K562 (cell line): ENCODE data around the gene CLK3. TPM values are rescaled to one million over a fixed set of nuclear protein-coding genes. Genes with fewer than 3 reads are reported as not detected.

Experiments used
- AFF1 ChIP-seq, 2 experiments: fragments of 450-650 bp; IDR thresholded peaks; 2 replicates each; pipeline ENCODE4 v1.6.1; 2018; ENCODE audit warnings: mild to moderate bottlenecking in 2 of 2, low read depth in 1 of 2; ENCODE audit not compliant: partially characterized antibody in 2 of 2
- ARID1B ChIP-seq: fragments of 450-650 bp; IDR thresholded peaks from 2 replicates; pipeline ENCODE4 v1.6.1; 2016; ENCODE audit warnings: antibody characterized with exemption, mild to moderate bottlenecking, inconsistent platforms
- BRD4 ChIP-seq: fragments of 200-600 bp; sonication (generic); IDR thresholded peaks from 2 replicates; pipeline ENCODE4 v1.6.1; 2017; ENCODE audit warnings: inconsistent platforms
- CBFB ChIP-seq: sonication (generic); formaldehyde crosslinking; IDR thresholded peaks from 2 replicates; pipeline ENCODE4 v1.4.0; 2020; ENCODE audit warnings: mild to moderate bottlenecking, missing genetic modification reagents
- DDX20 ChIP-seq: fragments of 450-650 bp; IDR thresholded peaks from 2 replicates; pipeline ENCODE4 v1.6.1; 2016; ENCODE audit warnings: missing genetic modification characterization, low read depth, mild to moderate bottlenecking, missing compliant biosample characterization, moderate library complexity
- DIDO1 ChIP-seq: fragments of 450-650 bp; IDR thresholded peaks from 2 replicates; pipeline ENCODE4 v1.6.1; 2016; ENCODE audit warnings: low read depth, missing biosample characterization, missing genetic modification characterization
- ELF1 ChIP-seq: fragments of 200-800 bp; sonication (Bioruptor generic); IDR thresholded peaks from 2 replicates; pipeline ENCODE4 v1.6.1; 2016; ENCODE audit warnings: missing genetic modification characterization, missing compliant biosample characterization
- FIP1L1 ChIP-seq: fragments of 200-400 bp; formaldehyde crosslinking; IDR thresholded peaks from 2 replicates; pipeline ENCODE4 v1.6.1; 2018; ENCODE audit warnings: mild to moderate bottlenecking, low read depth, low read length; ENCODE audit not compliant: poor library complexity, severe bottlenecking
- FOS ChIP-seq: IDR thresholded peaks from 3 replicates; pipeline ENCODE4 v1.6.1; 2011; ENCODE audit not compliant: insufficient read length; ENCODE audit errors: extremely low read depth
- GMEB1 ChIP-seq: fragments of 250-450 bp; sonication (Bioruptor Pico); IDR thresholded peaks from 2 replicates; pipeline ENCODE4 v1.4.0; 2020; ENCODE audit warnings: mild to moderate bottlenecking
- KLF10 ChIP-seq: fragments of 250-450 bp; sonication (Bioruptor Pico); IDR thresholded peaks from 2 replicates; pipeline ENCODE4 v1.6.1; 2021; ENCODE audit warnings: matching md5 sums
- MYNN ChIP-seq, 2 experiments: sonication (generic); formaldehyde crosslinking in 1 of 2; IDR thresholded peaks; 2 replicates each; pipeline versions ENCODE4 v1.5.0 to v1.6.1; 2016 to 2020; ENCODE audit warnings: antibody characterized with exemption in 1 of 2, missing genetic modification reagents in 1 of 2
- NCOA1 ChIP-seq: fragments of 450-650 bp; IDR thresholded peaks from 2 replicates; pipeline ENCODE4 v1.6.1; 2016; ENCODE audit warnings: low read depth
- POLR3A ChIP-seq: IDR thresholded peaks from 2 replicates; pipeline ENCODE4 v1.6.1; 2011; ENCODE audit warnings: borderline replicate concordance, mild to moderate bottlenecking, moderate library complexity; ENCODE audit not compliant: insufficient read length, insufficient read depth; ENCODE audit errors: extremely low read depth
- TAF7 ChIP-seq: fragments of 450-650 bp; IDR thresholded peaks from 2 replicates; pipeline ENCODE4 v1.6.1; 2016; ENCODE audit warnings: missing genetic modification characterization, missing compliant biosample characterization
- USF2 ChIP-seq: sonication (generic); formaldehyde crosslinking; IDR thresholded peaks from 2 replicates; pipeline ENCODE4 v1.5.0; 2020; ENCODE audit warnings: missing genetic modification reagents
- ZNF197 ChIP-seq: fragments of 200-800 bp; sonication (Bioruptor generic); IDR thresholded peaks from 2 replicates; pipeline ENCODE4 v1.6.1; 2016; ENCODE audit warnings: low read depth, missing genetic modification characterization, missing compliant biosample characterization
- ZNF239 ChIP-seq: fragments of 250-450 bp; sonication (Bioruptor Pico); IDR thresholded peaks from 2 replicates; pipeline ENCODE4 v1.4.0; 2020; ENCODE audit warnings: mild to moderate bottlenecking
- ZNF507 ChIP-seq: conservative IDR thresholded peaks from 2 replicates; pipeline ENCODE4 v1.6.1; 2017; ENCODE audit warnings: missing genetic modification characterization, missing compliant biosample characterization
- ZNF830 ChIP-seq: fragments of 250-450 bp; sonication (Bioruptor Pico); IDR thresholded peaks from 2 replicates; pipeline ENCODE4 v1.5.0; 2021; ENCODE audit warnings: mild to moderate bottlenecking
- polyA plus RNA-seq, 8 experiments: library from polyadenylated mRNA; depleted of rRNA in 4 of 8; stranded (reverse) in 5 of 8; unstranded in 3 of 8; fragments of >200 nt; fragmentation: Nextera tagmentation in 2 of 8; fragmentation: Illumina TruSeq in 1 of 8; extraction: Ambion mirVana in 2 of 8; extraction: Trizol in 1 of 8; gene quantifications; 2 replicates each; pipeline versions ENCODE4 v1.2.1 to v1.2.3, GENCODE V29; 2011 to 2014; ENCODE audit warnings: inconsistent platforms in 1 of 8, missing spikeins in 1 of 8
- total RNA-seq, 7 experiments: library from RNA; depleted of rRNA in 6 of 7; stranded (reverse); fragments of >200 nt in 6 of 7; fragmentation: Illumina TruSeq in 2 of 7; extraction: Trizol in 2 of 7; gene quantifications; 2 replicates each; pipeline versions ENCODE4 v1.2.1 to v1.2.3, GENCODE V29; 2011 to 2021; ENCODE audit warnings: low replicate concordance in 1 of 7
- TF ChIP-seq, protein P1 (sequence below): fragments of 450-650 bp; IDR thresholded peaks from 2 replicates; pipeline ENCODE4 v1.6.1; 2016; ENCODE audit warnings: antibody characterized with exemption

CLK3 gene
- total and polyA plus RNA-seq, 9 of the 15 experiments (the other 6 are each of a cell fraction or from before 2014, with no cell fraction given) = 1.2 to 95.2 (median 51.7) TPM

DNA sequence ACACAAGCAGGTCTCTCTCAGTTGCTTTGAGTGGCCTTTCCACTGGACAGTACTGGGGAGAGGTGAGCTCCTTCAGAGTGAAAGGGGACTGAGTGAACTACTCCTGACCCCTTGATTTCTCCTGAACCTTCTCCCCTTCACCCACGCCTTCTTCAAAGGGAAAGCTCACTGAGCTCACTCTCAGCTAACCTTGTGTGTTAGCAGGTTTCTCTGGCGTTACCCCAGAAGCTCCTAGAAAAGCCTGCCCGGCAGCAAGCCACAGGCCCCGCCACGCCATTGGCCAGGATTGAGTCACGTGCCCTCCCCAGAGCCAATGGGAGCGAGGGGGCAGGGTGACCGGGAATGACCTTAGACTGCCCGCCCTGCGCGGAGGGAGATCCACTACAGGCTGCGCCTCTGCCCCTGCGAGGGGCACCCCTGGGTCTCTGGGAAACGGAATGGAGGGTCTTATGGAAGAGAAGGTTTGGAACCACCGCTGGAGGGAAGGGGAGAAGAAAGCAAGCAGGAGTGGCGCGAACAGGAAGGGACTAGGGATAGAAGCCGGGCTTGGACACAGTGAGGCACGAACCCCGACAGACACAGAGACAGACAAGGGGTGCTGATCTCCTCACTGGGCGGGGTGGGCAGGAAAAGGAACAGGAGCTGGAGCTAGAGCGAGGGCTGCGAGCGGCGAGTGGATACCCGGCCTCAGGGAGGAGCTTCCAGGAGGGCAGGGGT lies 17.4 kb upstream of the CLK3 start (continued):
- TF ChIP-seq ZNF830 (CRISPR knock-in tag) = no peak
- no peak for TF ChIP-seq DDX20 (tag)
- peak; percentile 97 for TF ChIP-seq FOS
- TF ChIP-seq ZNF507 (tag) = no peak
- TF ChIP-seq POLR3A = no peak
- peak; percentile 46 for TF ChIP-seq ARID1B
- peak; percentile 81 for TF ChIP-seq NCOA1
- TF ChIP-seq MYNN (IDR thresholded peaks at IDR 0.05) = peak; percentile 74
- no peak for TF ChIP-seq MYNN (CRISPR knock-in tag; IDR thresholded peaks at IDR 0.05)
- no peak for TF ChIP-seq AFF1 (IDR thresholded peaks at IDR 0.05; ENCODE audit: low read depth in 1 of 2, partially characterized antibody in 2 of 2)
- peak; percentile 93 for TF ChIP-seq TAF7 (tag)
- no peak for TF ChIP-seq KLF10 (CRISPR knock-in tag)
- no peak for TF ChIP-seq ZNF239 (CRISPR knock-in tag)
- no peak for TF ChIP-seq DIDO1 (tag)
- no peak for TF ChIP-seq ZNF197 (CRISPR knock-in tag)
- TF ChIP-seq, protein P1, sequence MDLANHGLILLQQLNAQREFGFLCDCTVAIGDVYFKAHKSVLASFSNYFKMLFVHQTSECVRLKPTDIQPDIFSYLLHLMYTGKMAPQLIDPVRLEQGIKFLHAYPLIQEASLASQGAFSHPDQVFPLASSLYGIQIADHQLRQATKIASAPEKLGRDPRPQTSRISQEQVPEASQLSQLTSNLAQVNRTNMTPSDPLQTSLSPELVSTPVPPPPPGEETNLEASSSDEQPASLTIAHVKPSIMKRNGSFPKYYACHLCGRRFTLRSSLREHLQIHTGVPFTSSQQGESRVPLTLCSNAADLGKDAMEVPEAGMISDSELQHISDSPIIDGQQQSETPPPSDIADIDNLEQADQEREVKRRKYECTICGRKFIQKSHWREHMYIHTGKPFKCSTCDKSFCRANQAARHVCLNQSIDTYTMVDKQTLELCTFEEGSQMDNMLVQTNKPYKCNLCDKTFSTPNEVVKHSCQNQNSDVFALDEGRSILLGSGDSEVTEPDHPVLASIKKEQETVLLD = peak; percentile 61; the same call in 1 of the 2 replicates
- TF ChIP-seq BRD4 = no peak
- TF ChIP-seq CBFB (CRISPR knock-in tag) = no peak
- TF ChIP-seq USF2 = peak; percentile 100
- TF ChIP-seq FIP1L1 = no peak
- TF ChIP-seq GMEB1 (CRISPR knock-in tag) = no peak
- no peak for TF ChIP-seq ELF1 (tag)
